H9 (cell line): ENCODE results near the gene SH3GLB2. TPM values are rescaled to one million over a fixed set of nuclear protein-coding genes. Genes with fewer than 3 reads are reported as not detected.

Source experiments
- DNase-seq: peaks from one replicate; pipeline ENCODE4 v3.0.0-alpha.2; 2017
- H2AFZ ChIP-seq: one replicate; pipeline ENCODE4 v1.6.1; 2013; ENCODE audit warnings: mild to moderate bottlenecking, low read length, control low read depth, moderate library complexity
- H2AK5ac ChIP-seq: 2 replicates; pipeline ENCODE4 v1.6.1; 2013; ENCODE audit warnings: low read length, control low read depth, mixed read lengths; ENCODE audit not compliant: insufficient read length
- H2BK120ac ChIP-seq: one replicate; pipeline ENCODE4 v1.6.1; 2013; ENCODE audit warnings: low read depth, mild to moderate bottlenecking, low read length, control low read depth, inconsistent platforms; ENCODE audit not compliant: poor library complexity, severe bottlenecking
- H2BK12ac ChIP-seq: 2 replicates; pipeline ENCODE4 v1.6.1; 2013; ENCODE audit warnings: low read length, control low read depth, mixed read lengths, low read depth; ENCODE audit not compliant: insufficient read length
- H2BK15ac ChIP-seq: 2 replicates; pipeline ENCODE4 v1.6.1; 2013; ENCODE audit warnings: low read depth, low read length, control low read depth
- H2BK20ac ChIP-seq: one replicate; pipeline ENCODE4 v1.6.1; 2013; ENCODE audit warnings: low read depth, mild to moderate bottlenecking, low read length, control low read depth, inconsistent platforms; ENCODE audit not compliant: poor library complexity, severe bottlenecking
- H2BK5ac ChIP-seq: 2 replicates; pipeline ENCODE4 v1.6.1; 2013; ENCODE audit warnings: low read length, control low read depth, mixed read lengths; ENCODE audit not compliant: insufficient read length
- H3K14ac ChIP-seq: 2 replicates; pipeline ENCODE4 v1.6.1; 2013; ENCODE audit warnings: low read length, control low read depth; ENCODE audit not compliant: insufficient read depth
- H3K18ac ChIP-seq: 2 replicates; pipeline ENCODE4 v1.6.1; 2013; ENCODE audit warnings: low read depth, mild to moderate bottlenecking, mixed read lengths, low read length, control low read depth; ENCODE audit not compliant: insufficient read length
- H3K23ac ChIP-seq: 2 replicates; pipeline ENCODE4 v1.6.1; 2013; ENCODE audit warnings: low read length, control low read depth, mixed read lengths, low read depth; ENCODE audit not compliant: insufficient read length
- H3K23me2 ChIP-seq: 2 replicates; pipeline ENCODE4 v1.6.1; 2013; ENCODE audit warnings: low read depth, mild to moderate bottlenecking, mixed read lengths, low read length, control low read depth; ENCODE audit not compliant: insufficient read length, poor library complexity, severe bottlenecking
- H3K27ac ChIP-seq: 2 replicates; pipeline ENCODE4 v1.5.1; 2013; ENCODE audit warnings: low read length, control low read depth, mixed read lengths, low read depth; ENCODE audit not compliant: insufficient read length
- H3K27me3 ChIP-seq: 2 replicates; pipeline ENCODE4 v1.6.1; 2013; ENCODE audit warnings: low read length, control low read depth, inconsistent platforms; ENCODE audit not compliant: insufficient read depth
- H3K4ac ChIP-seq: 2 replicates; pipeline ENCODE4 v1.6.1; 2013; ENCODE audit warnings: low read depth, mild to moderate bottlenecking, control low read depth, inconsistent platforms, low read length, moderate library complexity
- H3K4me1 ChIP-seq: 2 replicates; pipeline ENCODE4 v1.6.1; 2013; ENCODE audit warnings: low read length, control low read depth, inconsistent platforms; ENCODE audit not compliant: insufficient read depth
- H3K4me2 ChIP-seq: 2 replicates; pipeline ENCODE4 v1.6.1; 2013; ENCODE audit warnings: low read length, control low read depth, mixed read lengths; ENCODE audit not compliant: insufficient read length, insufficient read depth
- H3K56ac ChIP-seq: 2 replicates; pipeline ENCODE4 v1.6.1; 2013; ENCODE audit warnings: low read depth, mild to moderate bottlenecking, mixed read lengths, low read length, control low read depth; ENCODE audit not compliant: insufficient read length
- H3K79me1 ChIP-seq: 2 replicates; pipeline ENCODE4 v1.6.1; 2013; ENCODE audit warnings: low read depth, mild to moderate bottlenecking, moderate library complexity, low read length, control low read depth, inconsistent platforms; ENCODE audit not compliant: insufficient read depth, poor library complexity, severe bottlenecking
- H3K79me2 ChIP-seq: 2 replicates; pipeline ENCODE4 v1.6.1; 2013; ENCODE audit warnings: low read length, control low read depth, inconsistent platforms; ENCODE audit not compliant: insufficient read depth
- H3K9ac ChIP-seq: 2 replicates; pipeline ENCODE4 v1.6.1; 2013; ENCODE audit warnings: low read length, control low read depth, mixed read lengths; ENCODE audit not compliant: insufficient read length; ENCODE audit errors: extremely low read depth
- H3K9me3 ChIP-seq: one replicate; pipeline ENCODE4 v1.6.1; 2013; ENCODE audit warnings: low read depth, low read length, inconsistent platforms; ENCODE audit not compliant: control insufficient read depth
- H3T11ph ChIP-seq: one replicate; pipeline ENCODE4 v1.6.1; 2013; ENCODE audit warnings: mild to moderate bottlenecking, low read length, control low read depth, inconsistent platforms
- H4K20me1 ChIP-seq: one replicate; pipeline ENCODE4 v1.6.1; 2013; ENCODE audit not compliant: control insufficient read depth, insufficient read length, insufficient read depth
- H4K5ac ChIP-seq: 2 replicates; pipeline ENCODE4 v1.6.1; 2013; ENCODE audit warnings: low read depth, mild to moderate bottlenecking, mixed read lengths, low read length, control low read depth; ENCODE audit not compliant: insufficient read length
- H4K8ac ChIP-seq: replicated peaks from 2 replicates; pipeline ENCODE4 v1.6.1; 2013; ENCODE audit warnings: low read length, control low read depth, mixed read lengths, low read depth; ENCODE audit not compliant: insufficient read length
- H4K91ac ChIP-seq: 2 replicates; pipeline ENCODE4 v1.6.1; 2013; ENCODE audit warnings: low read depth, mild to moderate bottlenecking, moderate library complexity, mixed read lengths, low read length, control low read depth; ENCODE audit not compliant: insufficient read length
- H3K27ac Mint-ChIP-seq, 3 experiments: 2 replicates in 2 of 3; 3 replicates in 1 of 3; pipeline ENCODE4 v1.8.0; 2020 to 2021; ENCODE audit warnings: mixed read lengths in 3 of 3, mild to moderate bottlenecking in 1 of 3, moderate library complexity in 1 of 3
- H3K27me3 Mint-ChIP-seq: 2 replicates; pipeline ENCODE4 v1.8.0; 2021; ENCODE audit warnings: low read depth, mild to moderate bottlenecking, moderate library complexity, mixed read lengths
- H3K36me3 Mint-ChIP-seq, 3 experiments: 2 replicates in 2 of 3; 3 replicates in 1 of 3; pipeline ENCODE4 v1.8.0; 2020 to 2021; ENCODE audit warnings: low read depth in 3 of 3, mixed read lengths in 3 of 3; ENCODE audit not compliant: insufficient read depth in 1 of 3
- H3K4me1 Mint-ChIP-seq, 2 experiments: 2 replicates each; pipeline ENCODE4 v1.8.0; 2020; ENCODE audit warnings: mixed read lengths in 2 of 2
- H3K4me3 Mint-ChIP-seq, 2 experiments: 2 replicates in 1 of 2; 3 replicates in 1 of 2; pipeline ENCODE4 v1.8.0; 2020 to 2021; ENCODE audit warnings: mild to moderate bottlenecking in 2 of 2, mixed read lengths in 2 of 2, moderate library complexity in 1 of 2
- H3K9me3 Mint-ChIP-seq, 2 experiments: 2 replicates in 1 of 2; 3 replicates in 1 of 2; pipeline ENCODE4 v1.8.0; 2020; ENCODE audit warnings: mild to moderate bottlenecking in 2 of 2, mixed read lengths in 2 of 2, moderate library complexity in 1 of 2
- CTCF ChIP-seq: fragments of 200-600 bp; sonication (generic); conservative IDR thresholded peaks from 3 replicates; pipeline ENCODE4 v1.8.0; 2021; ENCODE audit warnings: antibody characterized with exemption, mild to moderate bottlenecking
- WGBS: extraction: QIAGEN DNeasy Blood & Tissue Kit; methylation state at CpG from one replicate; pipeline ENCODE4 v1.1.7; 2013; ENCODE audit warnings: missing lambda C conversion rate, low lambda C conversion rate, mixed read lengths; ENCODE audit not compliant: insufficient read length; ENCODE audit errors: extremely low coverage; 5-methylcytosine and 5-hydroxymethylcytosine counted together
- total RNA-seq: library from RNA; stranded (reverse); gene quantifications from 2 replicates; pipeline ENCODE4 v1.2.1, GENCODE V29; 2021

The SH3GLB2 gene
- total RNA-seq, 1 experiment from 2014 or later: 69.5 TPM

GRCh38 chr9:129072171-129072570 lies 44.0 kb upstream of the SH3GLB2 start:
- Mint-ChIP-seq H3K9me3 (no peaks in the 10 kb centered on the region), H3K27ac (peak overlapping the region; percentile 66 to 83 (median 73); a peak in 6 of 7 replicates), H3K4me1 (peaks cover 14 to 23% of the 10 kb centered on the region in 2 experiments), H3K27me3 (no peaks in the 10 kb centered on the region), H3K4me3 (peak overlapping the region; percentile 31 to 69), H3K36me3 (peaks cover 7 to 18% (median 17%) of the 10 kb centered on the region in 3 experiments; a peak in 5 of 7 replicates)
- Histone ChIP-seq H2BK20ac (no peak overlapping the region), H3K23me2 (no peaks in the 10 kb centered on the region), H3K56ac (no peak overlapping the region), H3K9ac (no peak overlapping the region), H3K18ac (no peak overlapping the region), H4K91ac (no peak overlapping the region), H2AK5ac (no peak overlapping the region), H4K8ac (no peak overlapping the region), H3K27ac (no peak overlapping the region), H3K14ac (no peak overlapping the region), H2AFZ (no peak overlapping the region), H3K27me3 (no peaks in the 10 kb centered on the region), H4K5ac (no peak overlapping the region), H2BK12ac (no peak overlapping the region), H2BK5ac (no peak overlapping the region), H3K79me2 (no peaks in the 10 kb centered on the region), H3K4me1 (peaks cover 5% of the 10 kb centered on the region; the same call in 1 of the 2 replicates), H2BK15ac (no peak overlapping the region), H3T11ph (no peak overlapping the region), H3K4me2 (peak overlapping the region; percentile 1), H4K20me1 (no peaks in the 10 kb centered on the region), H3K23ac (no peak overlapping the region), H3K79me1 (no peaks in the 10 kb centered on the region), H2BK120ac (no peak overlapping the region), H3K4ac (no peak overlapping the region), H3K9me3 (no peaks in the 10 kb centered on the region)
- DNase-seq: no peak
- WGBS: no CpG with 5 or more reads among the region's 9 CpGs
- TF ChIP-seq CTCF: no peak
